Dermis microvascular lymphatic vessel endothelial cell (primary cell): ENCODE data around the gene MALRD1. TPM values are rescaled to one million over a fixed set of nuclear protein-coding genes. Genes with fewer than 3 reads are reported as not detected.

Experiments
- DNase-seq, 2 donors: peaks; one replicate each; pipeline versions ENCODE4 v3.0.0 to v3.0.0-alpha.2; 2010; ENCODE audit warnings: low read depth in 2 of 2
- total RNA-seq: library from RNA; depleted of rRNA; stranded (reverse); fragments of >200 nt; gene quantifications from 2 replicates; pipeline ENCODE4 v1.2.1, GENCODE V29; 2014

The MALRD1 gene
- not detected in 2 replicates for total RNA-seq

DNA sequence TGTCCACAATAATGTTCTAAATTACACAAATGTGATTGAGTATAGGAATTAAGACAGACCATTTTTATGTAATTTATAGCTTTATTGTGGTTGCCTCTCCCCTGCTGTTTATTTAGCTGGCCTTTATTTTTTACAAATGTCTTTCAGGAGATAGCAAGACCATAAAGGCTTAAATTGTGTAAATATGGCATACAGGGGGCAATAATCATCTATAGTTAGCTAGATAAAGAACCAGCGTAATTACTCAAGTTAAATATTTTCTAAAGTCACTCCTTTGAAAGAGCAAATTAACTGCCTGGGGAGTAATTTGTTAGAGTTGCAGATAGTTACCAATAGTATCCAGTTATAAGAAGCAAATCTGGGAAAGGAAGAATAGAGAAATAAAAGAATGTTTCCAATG, at the start of gene MALRD1:
Gene MALRD1 (plus strand): TSS at position 313 of the 400 bp plus-strand sequence. CDS start 138 bp downstream, outside the sequence.
- no peak for DNase-seq

DNA sequence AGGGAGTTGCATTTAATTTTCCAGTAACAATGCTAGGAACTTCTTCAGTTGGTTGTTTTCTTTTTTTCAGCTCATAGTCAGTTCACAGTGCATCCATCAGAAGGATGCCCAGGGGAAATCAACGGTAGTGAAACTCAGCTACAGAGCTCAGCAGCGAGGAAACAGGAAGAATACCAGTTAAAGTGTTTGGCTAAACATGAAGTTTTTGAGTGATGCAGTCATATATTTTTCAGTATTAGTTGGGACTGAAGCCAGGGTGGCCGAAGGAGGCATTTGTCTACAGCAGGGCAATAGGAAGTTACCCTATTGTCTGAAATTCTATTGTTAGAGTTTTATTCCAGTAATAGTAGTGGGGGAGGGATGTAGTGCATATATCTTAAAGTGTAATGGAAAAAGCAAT, 45.3 kb upstream of the MALRD1 start:
- DNase-seq, result peak; percentile 1 to 33

DNA sequence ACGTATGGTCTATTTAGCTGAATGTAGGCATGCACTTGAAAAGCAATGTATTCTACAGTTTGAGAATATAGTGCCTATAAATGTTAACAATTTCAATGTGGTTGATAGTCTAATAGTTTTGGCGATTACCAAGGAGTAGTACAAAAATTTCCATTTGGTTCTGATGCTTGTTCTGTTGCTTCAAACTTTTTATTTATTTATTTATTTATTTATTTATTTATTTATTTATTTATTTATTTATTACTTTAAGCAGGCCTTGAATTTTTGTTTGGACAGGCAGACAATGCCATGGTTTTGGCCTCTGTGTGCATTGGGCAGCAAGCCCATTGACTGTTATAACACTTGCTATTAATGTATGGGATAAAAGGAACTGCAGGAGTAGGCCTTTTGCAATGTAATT, 36.5 kb upstream of the MALRD1 start:
- no peak for DNase-seq

DNA sequence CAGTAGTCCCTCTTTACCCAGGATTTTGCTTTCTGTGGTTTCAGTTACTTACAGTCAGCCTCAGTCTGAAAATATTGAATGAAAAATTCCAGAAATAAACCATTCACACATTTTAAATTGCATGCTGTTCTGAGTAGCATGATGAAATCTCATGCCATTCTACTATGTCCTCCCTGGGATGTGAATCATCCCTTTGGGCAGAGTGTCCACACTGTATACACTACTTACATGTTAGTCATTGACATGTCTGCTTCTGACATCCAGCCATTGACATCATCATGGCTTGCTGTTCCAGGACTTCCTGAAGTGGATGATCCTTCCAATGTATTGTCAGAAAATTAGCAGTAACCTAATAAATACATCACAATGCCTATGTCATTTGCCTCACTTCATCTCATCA, 34.6 kb upstream of the MALRD1 start:
- peak in 1 of 2 donors; percentile 5 for DNase-seq

DNA sequence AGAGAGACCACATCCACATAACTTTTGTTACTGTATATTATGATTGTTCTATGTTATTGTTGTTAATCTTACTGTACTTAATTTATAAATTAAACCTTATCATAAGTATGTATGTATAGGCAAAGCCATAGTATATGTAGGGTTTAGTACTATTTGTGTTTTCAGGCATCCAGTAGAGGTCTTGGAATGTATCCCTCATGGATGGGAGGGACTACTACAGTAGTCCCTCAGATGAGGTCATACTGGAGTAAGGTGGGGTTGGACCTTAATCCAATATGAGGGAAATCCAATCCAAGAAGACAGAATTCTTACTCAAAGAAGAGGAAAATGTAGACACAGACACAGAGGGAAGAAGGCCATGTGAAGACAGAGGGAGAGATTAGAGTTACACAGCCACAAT, 34.1 kb upstream of the MALRD1 start:
- no peak for DNase-seq

DNA sequence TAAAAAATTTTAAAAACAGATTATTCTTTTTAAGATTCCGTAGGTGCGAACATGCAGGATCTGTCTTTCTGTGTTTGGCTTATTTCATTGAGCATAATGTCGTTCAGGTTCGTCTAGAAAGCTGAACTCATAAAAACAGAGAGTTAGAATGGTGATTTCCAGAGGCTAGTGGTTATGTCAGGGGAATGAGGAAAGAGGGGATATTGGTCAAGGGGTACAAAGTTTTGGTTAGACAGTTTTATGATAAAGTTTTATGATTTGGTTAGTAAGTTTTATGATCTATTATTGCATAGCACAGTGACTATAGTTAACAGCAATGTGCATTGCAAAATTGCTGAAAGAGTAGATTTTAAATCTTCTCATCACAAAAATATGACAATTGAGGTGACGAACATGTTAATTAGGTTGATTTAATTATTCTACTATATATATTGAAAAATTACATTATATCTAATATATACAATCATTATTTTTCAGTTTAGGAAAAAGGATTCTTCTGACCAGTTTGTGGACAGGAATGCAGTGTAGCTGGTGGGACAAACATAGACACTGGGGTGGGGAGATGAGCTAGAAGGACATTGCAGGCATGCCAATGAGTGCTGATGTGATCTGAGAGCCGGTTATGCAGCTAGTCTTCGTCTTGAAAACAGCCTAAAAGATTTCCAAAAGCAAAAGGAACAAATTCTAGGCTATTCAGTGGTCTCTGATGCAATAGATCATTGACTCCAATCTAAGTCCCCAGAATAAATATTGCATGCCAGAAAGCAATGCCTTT, 31.3 kb upstream of the MALRD1 start:
- DNase-seq, result no peak

DNA sequence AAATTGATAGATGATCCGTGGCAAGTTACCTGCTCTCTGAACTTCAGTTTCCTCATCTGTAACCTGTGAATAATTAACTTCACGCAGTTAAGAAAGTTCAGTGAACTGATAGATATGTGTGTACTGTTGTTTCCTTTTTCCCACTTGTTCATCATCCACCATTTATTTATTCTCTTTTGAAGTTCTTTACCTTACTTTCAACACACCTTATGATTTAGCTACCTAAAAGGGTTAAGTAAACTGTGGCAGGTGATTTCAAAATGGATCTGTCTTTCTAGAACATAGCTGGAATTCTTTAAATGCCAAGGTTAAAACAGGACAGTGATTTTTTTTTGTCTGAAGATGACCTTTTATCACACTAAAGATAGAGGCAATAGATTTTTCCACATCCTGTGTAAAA, 27.4 kb upstream of the MALRD1 start:
- DNase-seq, result no peak

DNA sequence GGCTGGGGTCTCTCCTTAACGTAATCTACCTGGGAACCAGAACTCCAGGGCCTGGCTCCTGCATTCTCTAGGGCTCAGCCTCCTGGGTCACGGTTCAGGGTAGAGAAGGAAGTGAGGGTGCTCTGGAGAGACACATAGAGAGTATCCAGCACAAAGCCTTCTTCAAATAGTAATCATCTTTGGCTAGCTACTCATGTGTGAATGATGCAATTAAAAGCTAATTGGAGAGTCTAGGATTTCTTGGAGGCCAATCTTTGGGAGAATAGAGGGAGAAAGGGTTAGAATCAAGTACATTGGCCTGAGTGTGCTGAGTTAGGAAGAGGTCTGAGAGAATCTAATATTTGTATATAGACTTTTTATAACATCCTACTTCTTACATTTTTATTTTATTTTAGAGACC, 24.0 kb upstream of the MALRD1 start:
- DNase-seq, result no peak

DNA sequence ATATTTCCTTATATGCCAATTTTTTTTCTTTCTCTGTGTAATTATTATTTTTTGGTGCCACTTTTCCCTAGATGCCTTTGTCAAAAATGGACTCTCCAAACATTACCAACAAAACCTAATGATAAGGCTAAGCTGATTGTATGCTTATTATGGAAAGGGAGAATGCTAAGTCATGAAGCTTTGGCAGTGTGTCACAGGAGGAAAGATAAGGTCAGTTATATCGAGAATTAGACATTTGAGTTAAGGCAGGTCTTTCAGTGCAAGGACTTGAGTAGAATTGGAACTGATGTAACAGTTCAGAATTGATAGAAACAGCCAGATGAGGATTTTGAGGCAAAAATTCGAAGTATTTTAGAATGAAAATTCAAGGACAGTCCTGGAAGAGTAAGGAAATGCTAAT, 16.8 kb upstream of the MALRD1 start:
- DNase-seq, result no peak

DNA sequence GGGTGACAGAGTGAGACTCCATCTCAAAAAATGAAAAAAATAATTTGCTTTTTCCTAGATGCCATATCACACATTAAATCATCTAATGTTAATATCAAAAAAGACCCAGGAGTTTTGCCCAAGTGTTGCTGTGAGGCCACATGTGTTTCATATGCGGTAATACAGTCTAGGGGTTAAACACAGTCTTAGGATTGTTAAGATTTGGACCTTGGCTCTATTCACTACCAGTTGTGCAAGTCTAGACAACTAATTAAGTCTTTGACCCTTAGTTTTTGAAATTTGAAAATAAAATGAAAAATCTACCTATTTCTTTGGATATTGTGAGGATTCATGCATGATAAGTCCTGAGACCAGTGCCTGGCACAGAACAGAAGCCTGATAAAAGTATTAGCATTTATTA, 14.9 kb upstream of the MALRD1 start:
- no peak for DNase-seq

DNA sequence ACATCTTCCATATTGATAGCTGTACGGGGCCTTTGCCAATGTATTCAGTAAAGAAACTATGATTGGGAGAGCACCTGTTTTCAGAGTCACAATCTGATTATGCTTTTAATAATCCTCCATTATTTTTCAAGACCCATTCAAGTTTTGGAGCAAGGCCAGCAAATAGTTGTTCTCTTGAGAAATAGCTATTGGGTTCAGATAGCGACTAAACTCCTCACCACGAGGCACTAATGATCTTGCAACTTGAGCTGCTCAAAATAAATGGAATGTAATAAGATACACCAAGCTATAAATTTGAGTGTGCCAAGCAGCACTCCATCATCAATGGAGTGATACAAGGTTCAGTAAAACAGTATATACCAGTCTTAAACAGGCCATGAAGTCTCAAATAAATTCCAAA, 7.4 kb upstream of the MALRD1 start:
- no peak for DNase-seq

DNA sequence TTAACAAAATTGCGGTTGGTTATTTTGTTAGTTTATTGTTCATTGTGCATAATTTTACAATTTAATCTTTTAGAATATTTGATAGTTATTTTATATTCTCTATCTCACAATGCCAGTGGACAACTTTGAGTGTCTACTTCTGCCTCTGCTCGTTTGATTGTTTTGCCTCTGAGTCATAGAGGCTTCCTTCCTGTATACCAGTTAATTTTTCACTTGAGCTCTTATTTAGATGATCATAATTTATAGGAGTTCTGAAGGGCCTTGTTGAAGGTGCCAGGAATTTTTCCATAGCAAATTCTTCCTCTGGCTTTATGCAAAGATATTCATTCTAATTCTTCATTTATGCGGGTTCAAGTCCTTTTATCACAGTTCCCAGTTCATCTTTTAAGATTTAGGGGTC, 5.2 kb upstream of the MALRD1 start:
- no peak for DNase-seq

DNA sequence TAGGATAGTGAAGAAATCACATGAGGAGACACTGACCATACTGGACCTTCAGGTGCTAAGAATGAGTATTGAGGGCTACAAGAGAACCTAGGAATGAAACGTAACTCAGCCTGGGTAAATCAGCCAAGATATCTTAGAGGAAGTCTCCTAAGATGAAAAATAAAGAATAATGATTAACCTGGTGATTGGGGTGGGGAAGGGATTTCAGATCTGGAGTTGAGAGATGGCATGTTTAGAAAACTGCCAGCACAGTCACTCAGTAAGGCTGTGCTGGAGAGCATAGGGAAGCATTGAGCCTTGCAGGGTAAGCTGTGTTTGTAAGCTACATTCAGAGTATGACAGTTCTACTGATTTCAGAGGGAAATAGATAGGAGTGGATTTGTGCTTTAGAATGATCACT, 1.9 kb upstream of the MALRD1 start:
- no peak for DNase-seq

DNA sequence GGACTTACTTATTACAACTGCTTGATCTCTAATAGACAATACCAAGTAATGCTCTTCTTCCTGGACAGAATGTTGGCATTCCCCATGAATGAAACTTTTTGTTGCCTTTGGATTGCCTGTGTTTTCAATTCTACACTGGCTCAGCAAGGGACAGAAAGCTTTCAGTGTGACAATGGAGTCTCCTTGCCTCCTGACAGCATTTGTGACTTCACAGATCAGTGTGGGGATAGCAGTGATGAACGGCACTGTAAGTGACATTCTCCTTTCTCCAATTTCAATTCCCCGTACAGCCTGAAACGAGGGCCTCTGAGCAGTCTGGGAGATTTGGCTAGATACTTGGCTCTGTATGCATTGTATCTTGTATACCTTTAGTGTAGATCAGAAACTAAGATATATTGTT, 290 bp downstream of the MALRD1 start:
- no peak for DNase-seq

DNA sequence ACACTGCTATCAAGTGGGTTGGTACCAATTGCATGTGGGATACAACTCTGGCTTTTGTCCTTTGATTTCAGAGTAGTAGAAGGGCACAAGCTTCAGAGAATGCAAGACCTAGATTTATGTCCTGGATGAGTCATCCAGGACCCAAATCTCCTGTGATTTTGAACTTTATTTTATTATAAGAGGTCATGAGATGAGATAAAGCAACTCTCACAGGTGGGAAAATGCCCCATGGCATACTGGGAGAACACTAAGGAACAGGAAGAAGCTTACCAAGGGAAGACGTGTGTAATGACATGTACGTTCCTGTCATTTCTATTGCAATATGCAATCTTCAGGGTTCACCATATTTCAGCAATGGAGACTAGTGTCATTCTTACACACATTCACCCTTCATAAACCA, 966 bp downstream of the MALRD1 start:
- DNase-seq, result no peak

DNA sequence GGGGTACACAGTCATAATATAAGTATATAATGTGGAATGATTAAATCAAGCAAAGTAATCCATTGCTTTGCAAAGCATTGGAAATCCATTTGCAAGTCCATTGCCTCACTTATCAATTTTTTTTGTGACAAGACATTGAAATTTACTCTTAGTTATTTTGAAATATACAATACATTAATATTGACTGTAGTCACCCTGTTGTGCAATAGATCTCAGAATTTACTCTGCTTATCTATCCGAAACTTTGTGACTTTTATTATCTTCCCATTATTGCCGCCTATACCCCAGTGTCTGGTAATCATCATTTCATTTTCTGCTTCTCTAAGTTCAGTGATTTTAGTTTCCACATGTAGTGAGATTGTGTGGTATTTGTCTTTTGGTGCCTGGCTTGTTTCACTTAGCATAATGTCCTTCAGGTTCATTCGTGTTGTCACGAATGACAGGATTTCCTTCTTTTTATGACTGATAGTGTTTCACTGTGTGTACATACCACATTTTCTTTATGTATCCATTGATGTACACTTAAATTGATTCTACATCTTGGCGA, 5.8 kb downstream of the MALRD1 start:
- no peak for DNase-seq

DNA sequence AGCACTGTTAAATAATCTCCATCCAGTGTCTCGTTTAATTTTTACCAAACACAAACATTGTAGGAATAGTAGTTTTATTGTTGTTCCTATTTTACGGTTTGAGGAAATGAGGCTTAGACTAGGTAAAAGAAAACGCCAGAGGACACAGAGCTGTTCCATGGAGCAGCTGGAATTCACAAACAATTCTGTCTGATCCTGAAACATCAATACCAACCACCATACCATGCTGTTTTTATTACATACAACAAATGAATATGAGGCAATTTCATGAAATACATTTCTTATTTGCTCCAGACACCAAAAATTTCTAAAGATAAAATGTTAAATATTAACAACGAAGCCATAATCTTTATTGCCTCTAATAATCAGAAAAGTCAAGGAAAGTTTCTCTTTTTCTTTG, 9.4 kb downstream of the MALRD1 start:
- no peak for DNase-seq

DNA sequence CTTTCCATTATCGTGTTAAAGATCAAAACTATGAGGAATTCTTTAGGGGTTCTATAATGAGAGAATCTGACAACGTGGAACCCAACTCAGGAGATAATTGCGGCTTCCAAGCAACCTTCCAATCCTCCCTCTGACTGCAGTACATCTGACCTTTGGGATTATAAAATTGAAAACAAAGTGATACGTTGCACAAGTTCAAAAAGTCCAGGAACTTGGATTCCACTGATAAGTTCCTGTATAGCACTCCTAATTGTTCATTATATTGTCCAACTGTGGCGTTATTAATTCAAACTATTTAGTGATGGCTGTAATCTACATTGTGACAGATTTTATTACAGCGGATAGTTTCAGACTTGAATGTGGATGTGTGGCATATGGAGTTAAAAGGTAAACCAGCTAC, 15.4 kb downstream of the MALRD1 start:
- no peak for DNase-seq

DNA sequence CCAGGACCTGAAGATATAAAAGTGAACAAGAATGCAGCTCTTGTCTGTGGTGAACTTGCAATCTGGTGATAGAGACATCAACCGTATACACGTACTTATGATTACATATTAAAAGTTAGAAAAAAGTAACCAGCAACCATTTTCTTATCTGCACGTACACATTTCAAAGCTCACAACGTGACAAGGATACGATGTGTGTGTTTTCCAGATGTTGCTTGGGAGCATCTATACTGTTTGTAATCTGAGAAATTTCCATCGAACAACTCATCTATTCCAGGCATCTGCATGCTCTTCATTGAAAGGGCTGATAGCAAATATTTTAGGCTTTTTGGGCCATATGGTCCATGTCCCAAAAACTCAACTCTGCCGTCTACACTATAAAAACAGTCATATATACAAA, 23.3 kb downstream of the MALRD1 start:
- no peak for DNase-seq

DNA sequence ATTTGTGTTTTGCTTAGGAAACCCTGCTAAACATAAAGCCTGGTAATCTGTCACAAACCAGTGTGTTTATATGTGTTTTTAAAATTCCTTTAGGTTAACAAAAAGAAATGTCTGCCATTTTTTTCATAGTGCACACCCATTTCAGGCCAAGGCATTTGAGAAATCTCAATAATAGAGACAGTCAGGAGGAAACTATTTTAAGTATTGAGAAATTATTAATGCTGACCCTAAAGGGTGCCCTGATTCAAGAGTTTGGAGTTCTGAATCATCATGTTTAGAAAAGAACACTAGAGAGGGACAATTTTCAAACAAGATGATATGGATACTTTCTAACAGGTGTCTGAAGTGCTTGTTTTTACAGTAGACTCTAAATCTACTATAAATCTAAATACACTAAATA, 28.7 kb downstream of the MALRD1 start:
- DNase-seq, result no peak

DNA sequence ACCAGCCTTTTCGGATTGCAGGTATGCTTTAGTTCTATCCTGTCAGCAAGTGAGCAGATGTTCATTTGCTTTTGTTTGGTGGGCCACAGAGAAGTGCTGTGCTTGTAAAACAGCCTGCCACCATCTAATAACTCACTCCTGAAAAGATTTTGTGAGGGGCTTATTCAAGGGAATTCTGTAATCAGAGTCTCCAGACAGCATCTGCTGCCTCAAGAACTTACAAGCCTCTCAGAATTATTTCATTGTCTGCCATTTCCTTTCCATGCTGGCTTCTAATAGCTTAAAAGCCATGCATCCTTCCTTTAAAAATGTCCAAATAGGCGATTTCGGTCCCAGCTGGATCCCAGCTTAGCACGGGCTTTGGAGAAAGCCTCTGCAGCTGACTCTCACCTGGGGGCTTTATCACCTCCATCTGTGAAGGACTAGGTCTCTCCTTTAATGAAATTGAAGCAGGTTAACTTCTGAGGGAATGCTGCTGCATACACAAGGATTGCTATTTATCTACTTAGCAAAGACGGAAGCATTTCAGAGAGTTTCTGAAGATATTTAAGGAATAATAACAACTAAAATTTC, 48.0 kb downstream of the MALRD1 start:
- no peak for DNase-seq

DNA sequence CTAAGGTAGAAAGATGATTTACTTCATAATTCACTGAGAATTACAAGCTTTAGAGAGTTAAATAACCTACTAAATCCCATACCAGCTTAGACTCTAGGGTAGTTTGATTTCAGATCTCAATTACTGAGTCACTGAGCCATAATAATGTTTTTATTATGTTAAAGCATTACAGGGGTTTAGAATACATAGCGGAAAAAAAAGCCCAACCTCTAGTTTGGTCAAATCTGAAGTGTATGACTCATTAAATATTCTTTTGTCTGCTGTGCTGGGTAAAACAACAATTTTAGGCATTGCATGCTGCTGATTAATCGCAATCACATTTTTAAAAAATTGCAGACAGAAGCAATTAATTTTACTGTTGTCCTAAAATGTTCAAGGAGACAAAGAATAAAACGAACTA, 48.5 kb downstream of the MALRD1 start:
- no peak for DNase-seq

DNA sequence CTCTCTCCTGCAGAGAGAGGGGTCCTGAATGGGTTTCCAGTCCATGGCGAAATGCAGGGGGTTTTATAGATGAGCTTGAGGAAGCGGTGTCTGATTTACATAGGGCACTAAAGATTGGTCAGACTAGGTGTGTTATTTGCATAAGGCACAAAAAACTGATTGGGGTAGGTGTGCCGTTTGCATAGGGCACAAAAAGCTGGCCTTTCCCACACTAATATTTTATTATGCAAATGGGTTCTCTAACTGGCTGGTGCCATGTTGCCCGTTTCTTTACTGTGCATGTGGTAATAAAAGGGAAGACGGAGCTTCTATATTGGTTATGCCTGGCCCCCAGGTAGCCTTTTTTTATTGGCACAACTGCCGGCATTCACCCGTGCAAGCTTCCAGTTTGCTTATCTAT, 50.2 kb downstream of the MALRD1 start:
- DNase-seq, result no peak
